Activated CD4-positive, alpha-beta T cell treated with anti-CD3 and anti-CD28 coated beads, Interleukin-2, amount 50 U/mL, for 1 hour (primary cell): ENCODE results near the gene TXLNB.
"Not testable (repeated sequence)": the region's sequence is repeated elsewhere in the genome, so short reads cannot be mapped to it uniquely, and the experiment has no call there.

Source experiments
- DNase-seq: peaks from one replicate; pipeline ENCODE4 v3.0.0-alpha.2; 2020

The TXLNB gene

GRCh38 chr6:139308936-139309603 is 17.3 kb upstream of the TXLNB start:
- DNase-seq = no peak

- no peak for DNase-seq
These were observed 16.6 kb upstream of the TXLNB start for GRCh38 chr6:139308286-139308916.

GRCh38 chr6:139306291-139306981 is 14.6 kb upstream of the TXLNB start:
- no peak for DNase-seq

DNA sequence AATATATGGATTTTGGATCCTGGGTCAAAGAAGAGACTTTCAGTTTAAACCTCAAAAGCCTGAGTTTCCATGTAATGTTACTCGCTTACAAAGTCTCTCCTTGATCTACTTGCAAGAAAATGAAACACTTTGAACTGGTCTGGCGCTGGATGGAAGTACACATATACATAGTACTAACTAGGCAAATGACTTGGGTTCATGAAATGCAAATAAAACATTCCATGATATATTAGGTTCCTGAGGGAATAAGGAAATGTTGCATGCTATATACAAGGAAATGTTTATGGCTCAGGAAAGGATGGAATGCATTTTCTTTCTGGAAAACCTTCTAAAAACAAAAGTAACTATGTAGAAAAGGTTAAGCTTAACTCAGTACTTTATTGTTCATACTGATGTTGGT is 11.4 kb upstream of the TXLNB start:
- DNase-seq = no peak

GRCh38 chr6:139297921-139298320 is 6.1 kb upstream of the TXLNB start:
- no peak for DNase-seq

DNA sequence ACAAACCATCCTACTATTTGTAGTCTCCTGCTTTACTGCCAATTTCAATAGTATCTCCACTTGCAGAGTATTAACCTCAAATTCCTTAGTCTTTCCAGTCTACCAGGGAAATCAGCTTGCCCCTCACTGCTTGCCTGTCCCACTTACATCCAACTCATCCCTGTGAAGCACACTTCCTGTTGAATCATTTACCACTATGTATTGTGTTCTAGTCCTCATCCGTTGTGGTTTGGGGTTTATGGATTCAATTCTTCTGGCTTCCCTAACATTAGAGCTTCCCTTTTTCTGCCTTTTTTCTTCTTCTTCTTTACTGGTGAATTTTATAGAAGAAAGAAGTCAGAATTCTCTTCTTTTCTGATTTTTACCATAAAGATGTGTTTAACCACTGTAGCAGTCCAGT is 5.1 kb upstream of the TXLNB start:
- no peak for DNase-seq

DNA sequence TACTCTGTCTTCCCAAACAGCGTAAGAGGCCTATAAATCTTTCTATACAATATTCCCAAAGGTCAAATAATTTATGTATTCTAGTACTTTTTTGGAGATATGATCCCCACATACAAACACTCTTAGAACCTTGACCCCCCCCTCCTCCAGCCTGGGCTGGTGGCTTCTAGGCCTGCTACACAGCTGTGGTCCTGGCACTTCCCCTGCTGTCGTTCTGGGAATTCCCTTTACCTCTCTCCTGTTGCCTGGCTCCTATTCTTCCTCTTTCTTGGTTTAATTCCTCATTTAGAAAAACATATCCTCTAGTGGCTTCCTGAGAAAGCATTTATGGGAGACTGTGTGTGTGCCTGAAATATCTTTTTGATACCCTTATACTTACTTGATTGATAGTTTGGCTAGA is 4.1 kb upstream of the TXLNB start:
- no peak for DNase-seq

DNA sequence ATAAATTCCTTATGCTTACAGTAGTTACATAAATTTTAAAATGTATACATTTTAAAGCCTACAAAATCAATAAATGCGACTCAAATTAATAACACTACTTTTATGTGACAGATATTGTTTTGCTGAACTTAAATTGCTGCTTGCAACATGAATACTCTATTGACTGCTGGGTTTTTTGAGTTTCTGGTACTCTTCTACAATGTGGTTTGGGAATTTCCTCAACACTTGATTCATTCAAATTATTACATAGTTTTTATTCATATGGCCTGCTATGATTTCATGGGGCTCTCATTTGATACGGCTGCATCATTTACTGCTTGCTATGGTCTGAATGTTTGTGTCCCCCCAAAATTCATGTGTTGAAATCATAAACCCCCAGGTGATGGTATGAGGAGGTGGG is 2.3 kb upstream of the TXLNB start:
- no peak for DNase-seq

GRCh38 chr6:139293230-139293629 is 1.4 kb upstream of the TXLNB start:
- DNase-seq = not testable (repeated sequence)

GRCh38 chr6:139290787-139291311 is 949 bp downstream of the TXLNB start:
- no peak for DNase-seq

DNA sequence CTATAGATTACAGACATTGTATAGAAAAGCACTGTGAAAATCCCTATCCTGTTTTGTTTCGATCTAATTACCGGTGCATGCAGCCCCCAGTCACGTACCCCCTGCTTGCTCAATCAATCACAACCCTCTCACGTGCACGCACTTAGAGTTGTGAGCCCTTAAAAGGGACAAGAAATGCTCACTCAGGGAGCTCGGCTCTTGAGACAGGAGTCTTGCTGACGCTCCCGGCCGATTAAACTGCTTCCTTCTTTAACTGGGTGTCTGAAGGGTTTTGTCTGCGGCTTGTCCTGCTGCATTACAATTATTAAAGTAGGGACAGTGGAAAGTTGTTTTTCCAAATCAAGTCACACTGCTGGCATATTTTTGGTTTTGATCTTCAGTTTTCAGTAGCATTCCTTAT is 2.6 kb downstream of the TXLNB start:
- no peak for DNase-seq

- no peak for DNase-seq
These were observed 3.2 kb downstream of the TXLNB start for GRCh38 chr6:139288496-139289040.

- DNase-seq = no peak
These were observed 3.9 kb downstream of the TXLNB start for GRCh38 chr6:139287868-139288267.

DNA sequence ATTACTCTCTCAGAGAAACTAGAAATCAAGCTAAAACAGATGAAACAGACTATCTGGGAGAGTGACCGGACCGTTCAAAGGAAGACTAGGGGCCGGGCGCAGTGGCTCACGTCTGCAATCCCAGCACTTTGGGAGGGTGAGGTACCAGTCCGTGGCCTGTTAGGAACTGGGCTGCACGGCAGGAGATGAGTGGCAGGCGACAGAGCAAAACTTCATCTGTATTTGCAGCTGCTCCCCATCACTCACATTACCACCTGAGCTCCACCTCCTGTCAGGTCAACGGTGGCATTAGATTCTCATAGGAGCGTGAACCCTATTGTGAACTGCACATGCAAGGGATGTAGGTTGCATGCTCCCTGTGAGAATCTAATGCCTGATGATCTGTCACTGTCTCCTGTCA is 5.4 kb downstream of the TXLNB start:
- DNase-seq = not testable (repeated sequence)

DNA sequence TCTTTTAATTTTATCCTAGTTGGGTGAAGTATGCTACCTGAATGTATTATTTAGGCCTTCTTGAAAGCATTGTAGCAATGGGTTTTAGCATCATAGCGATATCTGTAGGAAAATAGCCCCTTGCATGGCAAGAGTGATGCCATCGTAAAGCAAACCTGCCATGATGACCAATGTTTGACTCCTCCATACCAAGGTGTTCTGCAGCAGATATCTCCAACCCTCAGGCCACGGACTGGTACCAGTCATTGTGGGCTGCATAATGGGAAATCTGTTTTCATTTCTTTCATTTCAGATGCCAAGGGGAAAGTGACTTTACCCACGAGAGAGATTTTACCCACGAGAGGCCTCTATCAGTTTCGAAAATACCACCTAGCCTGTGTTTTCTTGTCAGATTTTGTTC is 6.2 kb downstream of the TXLNB start:
- no peak for DNase-seq

DNA sequence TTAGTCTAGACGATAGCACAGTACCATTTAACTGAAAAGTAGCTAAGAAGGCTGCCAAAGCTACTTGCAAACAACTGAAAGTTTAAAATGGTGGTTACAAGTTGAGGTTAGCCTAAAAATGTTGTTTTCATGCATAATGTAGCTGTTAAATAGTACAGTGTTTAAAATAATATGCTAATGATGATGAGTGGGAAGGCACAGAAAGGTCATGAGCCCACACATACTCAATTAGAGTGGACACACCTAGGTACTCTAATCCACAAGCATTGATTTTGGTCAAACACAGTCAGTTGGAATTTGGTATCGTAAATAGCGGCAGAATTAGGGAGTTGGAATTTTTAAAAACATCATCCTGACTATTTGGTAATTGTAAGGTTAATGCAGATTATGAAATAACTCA is 7.0 kb downstream of the TXLNB start:
- DNase-seq = no peak

DNA sequence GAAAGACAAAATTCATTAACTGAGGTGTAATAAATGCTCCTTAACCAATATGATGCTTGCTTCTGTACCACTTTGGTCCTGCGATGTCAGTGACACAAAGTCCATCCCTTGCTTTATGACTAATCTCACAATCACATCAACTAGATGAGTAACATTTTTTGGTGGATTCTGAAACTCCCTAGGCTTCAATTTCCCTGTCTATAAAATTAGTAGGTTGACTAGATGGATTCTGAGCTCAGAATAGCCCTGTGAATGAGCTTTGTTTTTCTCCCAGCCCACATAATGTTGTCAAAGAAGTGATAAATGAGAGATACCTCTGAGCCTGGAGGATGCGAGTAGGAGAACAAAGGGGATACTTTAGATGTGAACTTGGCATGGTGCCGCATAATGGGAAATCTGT is 9.1 kb downstream of the TXLNB start:
- DNase-seq = no peak

- no peak for DNase-seq
These were observed 13.6 kb downstream of the TXLNB start for GRCh38 chr6:139278190-139278589.

- no peak for DNase-seq
These were observed 14.2 kb downstream of the TXLNB start for GRCh38 chr6:139277587-139277986.

GRCh38 chr6:139277161-139277560 is 14.6 kb downstream of the TXLNB start:
- no peak for DNase-seq

GRCh38 chr6:139275279-139276055 is 16.3 kb downstream of the TXLNB start:
- DNase-seq = no peak

GRCh38 chr6:139271056-139271455 is 20.7 kb downstream of the TXLNB start:
- no peak for DNase-seq

DNA sequence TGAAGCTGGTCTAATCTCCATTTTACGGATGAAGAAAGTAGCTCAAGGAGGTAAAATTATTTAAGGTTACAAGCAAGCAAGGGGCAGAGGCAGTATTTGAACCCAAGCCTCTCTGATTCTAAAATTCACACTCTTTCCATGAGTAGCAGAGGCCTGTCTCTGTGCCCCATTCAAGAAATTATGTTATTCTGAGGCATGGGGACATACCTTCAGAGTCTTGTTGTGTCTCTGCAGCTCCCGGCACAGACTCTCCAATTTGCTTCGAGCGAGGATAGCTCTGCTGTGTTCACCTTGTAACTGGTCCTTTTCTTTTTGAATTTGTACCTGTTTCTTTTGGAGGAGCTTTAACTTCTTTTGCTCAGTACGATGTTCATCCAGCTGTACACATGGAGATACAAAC is 21.5 kb downstream of the TXLNB start:
- DNase-seq = no peak
